ENCODE measurements around the gene UCN. TPM values are rescaled to one million over a fixed set of nuclear protein-coding genes. Genes with fewer than 3 reads are reported as not detected.

UCN gene
- total and polyA plus RNA-seq, 4 donors: 0.25 to 0.83 (median 0.42) TPM; not detected in 1

- peaks cover 0 to 12% (median 2%) of the 10 kb centered on the region in 4 donors for H3K36me3 ChIP-seq (ENCODE audit: control insufficient read depth in 4 of 4, insufficient read depth in 3 of 4, low read depth in 1 of 4, low read length in 3 of 4)
- no peak for TF ChIP-seq SP1 (IDR thresholded peaks at IDR 0.05)
Observed at GRCh38 chr2:27312152-27312551, 3.9 kb upstream of the UCN start.

GRCh38 chr2:27309651-27310050 is 1.4 kb upstream of the UCN start:
- no peak for DNase-seq (ENCODE audit: low spot score)
- no peaks in the 10 kb centered on the region for H3K9me3 ChIP-seq (ENCODE audit: control insufficient read depth in 4 of 4, low read length in 3 of 4)
- no peak for TF ChIP-seq FOXA2 (IDR thresholded peaks at IDR 0.05)
- TF ChIP-seq FOXA1 (IDR thresholded peaks at IDR 0.05): no peak
- TF ChIP-seq EGR1 (IDR thresholded peaks at IDR 0.05; ENCODE audit: low read depth in 2 of 2): no peak
- TF ChIP-seq RXRA (IDR thresholded peaks at IDR 0.05): no peak
- TF ChIP-seq GABPA (IDR thresholded peaks at IDR 0.05 in 1 of 2, conservative IDR thresholded peaks at IDR 0.05 in 1 of 2): no peak
- no peak overlapping the region for H3K9ac ChIP-seq (ENCODE audit: low read depth in 1 of 2, low read length in 2 of 2)
- no peak overlapping the region for H3K4me3 ChIP-seq (ENCODE audit: low read depth in 1 of 3, low read length in 3 of 3)
- no peak overlapping the region for H3K27ac ChIP-seq (ENCODE audit: low read depth in 1 of 2, low read length in 2 of 2)
- whole genome bisulfite sequencing: 90% methylated on average over 6 of the region's 6 CpGs
- H3K36me3 ChIP-seq (ENCODE audit: control insufficient read depth in 4 of 4, insufficient read depth in 3 of 4, low read depth in 1 of 4, low read length in 3 of 4): peaks cover 0 to 12% (median under 1%) of the 10 kb centered on the region in 4 donors
- peaks cover 3 to 25% (median 11%) of the 10 kb centered on the region in 4 donors for H3K4me1 ChIP-seq (ENCODE audit: control insufficient read depth in 4 of 4, insufficient read depth in 4 of 4, low read length in 3 of 4)
- H3K27me3 ChIP-seq (ENCODE audit: control insufficient read depth in 4 of 4, insufficient read depth in 4 of 4, low read length in 3 of 4): peaks cover 0 to 5% (median 1%) of the 10 kb centered on the region in 4 donors

More at GRCh38 chr2:27312152-27312551, 3.9 kb upstream of the UCN start:
- no peaks in the 10 kb centered on the region for H3K9me3 ChIP-seq (ENCODE audit: control insufficient read depth in 4 of 4, low read length in 3 of 4)
- no peak overlapping the region for H3K27ac ChIP-seq (ENCODE audit: low read depth in 1 of 2, low read length in 2 of 2)
- 97% methylated on average over 3 of the region's 3 CpGs for WGBS
- H3K4me1 ChIP-seq (ENCODE audit: control insufficient read depth in 4 of 4, insufficient read depth in 4 of 4, low read length in 3 of 4): peaks cover 3 to 13% (median 10%) of the 10 kb centered on the region in 4 donors
- no peak overlapping the region for H3K4me3 ChIP-seq (ENCODE audit: low read depth in 1 of 3, low read length in 3 of 3)
- H3K27me3 ChIP-seq (ENCODE audit: control insufficient read depth in 4 of 4, insufficient read depth in 4 of 4, low read length in 3 of 4): peaks cover 0 to 3% (median 1%) of the 10 kb centered on the region in 4 donors
- no peak for DNase-seq (ENCODE audit: low spot score)
- H3K9ac ChIP-seq (ENCODE audit: low read depth in 1 of 2, low read length in 2 of 2): no peak overlapping the region

GRCh38 chr2:27307545-27308358 is 493 bp downstream of the UCN start:
- Histone ChIP-seq H3K27me3 (ENCODE audit: control insufficient read depth in 4 of 4, insufficient read depth in 4 of 4, low read length in 3 of 4) (peaks cover 0 to 5% (median 1%) of the 10 kb centered on the region in 4 donors), H3K36me3 (ENCODE audit: control insufficient read depth in 4 of 4, insufficient read depth in 3 of 4, low read depth in 1 of 4, low read length in 3 of 4) (peaks cover 0 to 12% (median under 1%) of the 10 kb centered on the region in 4 donors), H3K4me3 (ENCODE audit: low read depth in 1 of 3, low read length in 3 of 3) (peak overlapping the region in 1 of 3 donors; percentile 16), H3K9me3 (ENCODE audit: control insufficient read depth in 4 of 4, low read length in 3 of 4) (no peaks in the 10 kb centered on the region), H3K4me1 (ENCODE audit: control insufficient read depth in 4 of 4, insufficient read depth in 4 of 4, low read length in 3 of 4) (peaks cover 3 to 29% (median 11%) of the 10 kb centered on the region in 4 donors), H3K27ac (ENCODE audit: low read depth in 1 of 2, low read length in 2 of 2) (no peak overlapping the region), H3K9ac (ENCODE audit: low read depth in 1 of 2, low read length in 2 of 2) (no peak overlapping the region)
- TF ChIP-seq TAF1 (conservative IDR thresholded peaks at IDR 0.05) (no peak), ZBTB33 (IDR thresholded peaks at IDR 0.05) (no peak), FOXA1 (IDR thresholded peaks at IDR 0.05) (no peak), FOXA2 (IDR thresholded peaks at IDR 0.05) (no peak), JUND (IDR thresholded peaks at IDR 0.05) (no peak), GABPA (IDR thresholded peaks at IDR 0.05 in 1 of 2, conservative IDR thresholded peaks at IDR 0.05 in 1 of 2) (no peak), EGR1 (IDR thresholded peaks at IDR 0.05; ENCODE audit: low read depth in 2 of 2) (no peak), RAD21 (IDR thresholded peaks at IDR 0.05) (no peak), SP1 (IDR thresholded peaks at IDR 0.05) (no peak), HNF4G (IDR thresholded peaks at IDR 0.05) (no peak), REST (IDR thresholded peaks at IDR 0.05) (no peak), RXRA (IDR thresholded peaks at IDR 0.05) (no peak), MAX (IDR thresholded peaks at IDR 0.05) (no peak), ATF3 (IDR thresholded peaks at IDR 0.05) (no peak), NR2F2 (IDR thresholded peaks at IDR 0.05) (no peak), CTCF (IDR thresholded peaks at IDR 0.05; ENCODE audit: low read depth, low read length, missing input control) (no peak), HNF4A (conservative IDR thresholded peaks at IDR 0.05) (no peak)
- DNase-seq (ENCODE audit: low spot score): no peak
- 16% methylated on average over 75 of the region's 75 CpGs for WGBS

All from liver (tissue), 9 donors.